GM12878 (cell line): ENCODE data around the gene FSIP1. TPM values are rescaled to one million over a fixed set of nuclear protein-coding genes. Genes with fewer than 3 reads are reported as not detected.

Source experiments
- ATF7 ChIP-seq: fragments of 450-650 bp; IDR thresholded peaks from 2 replicates; pipeline ENCODE4 v1.6.1; 2016; ENCODE audit warnings: low read depth, mild to moderate bottlenecking
- BCL11A ChIP-seq: IDR thresholded peaks from 2 replicates; pipeline ENCODE4 v1.6.1; 2011; ENCODE audit warnings: low read depth, low read length
- CBX3 ChIP-seq: fragments of 200-600 bp; sonication (generic); IDR thresholded peaks from 2 replicates; pipeline ENCODE4 v1.6.1; 2016; ENCODE audit warnings: low read depth, borderline replicate concordance
- CBX5 ChIP-seq: sonication (generic); IDR thresholded peaks from 2 replicates; pipeline ENCODE4 v1.6.1; 2016; ENCODE audit warnings: low read depth, moderate library complexity, mild to moderate bottlenecking, inconsistent platforms
- CHD1 ChIP-seq: IDR thresholded peaks from 2 replicates; pipeline ENCODE4 v1.6.1; 2012; ENCODE audit warnings: low read depth, low read length, improper control_type of control experiment
- CHD2 ChIP-seq: IDR thresholded peaks from 2 replicates; pipeline ENCODE4 v1.6.1; 2011; ENCODE audit warnings: low read depth, low read length, improper control_type of control experiment, borderline replicate concordance
- ELK1 ChIP-seq: IDR thresholded peaks from 2 replicates; pipeline ENCODE4 v1.6.1; 2012; ENCODE audit warnings: low read depth, low read length, improper control_type of control experiment
- FOXK2 ChIP-seq: fragments of 450-650 bp; IDR thresholded peaks from 2 replicates; pipeline ENCODE4 v1.6.1; 2017; ENCODE audit warnings: mild to moderate bottlenecking, moderate library complexity
- HSF1 ChIP-seq: fragments of 150-350 bp; IDR thresholded peaks from 2 replicates; pipeline ENCODE4 v1.6.1; 2014; ENCODE audit warnings: mild to moderate bottlenecking, low read depth, low read length
- JUND ChIP-seq: IDR thresholded peaks from 2 replicates; pipeline ENCODE4 v1.6.1; 2012; ENCODE audit warnings: low read depth, mild to moderate bottlenecking, low read length, improper control_type of control experiment, moderate library complexity
- NR2C2 ChIP-seq: IDR thresholded peaks from 2 replicates; pipeline ENCODE4 v1.6.1; 2011; ENCODE audit warnings: borderline replicate concordance, low read depth; ENCODE audit not compliant: control insufficient read depth, insufficient read length
- PAX8 ChIP-seq: fragments of 450-650 bp; IDR thresholded peaks from 2 replicates; pipeline ENCODE4 v1.6.1; 2017; ENCODE audit warnings: mild to moderate bottlenecking, moderate library complexity
- PBX3 ChIP-seq: IDR thresholded peaks from 2 replicates; pipeline ENCODE4 v1.6.1; 2011; ENCODE audit warnings: mild to moderate bottlenecking, low read depth, low read length, moderate library complexity; ENCODE audit not compliant: insufficient replicate concordance
- POU2F2 ChIP-seq: IDR thresholded peaks from 3 replicates; pipeline ENCODE4 v1.6.1; 2011; ENCODE audit warnings: low read depth, mild to moderate bottlenecking, low read length, borderline replicate concordance
- RB1 ChIP-seq: fragments of 450-650 bp; formaldehyde crosslinking; IDR thresholded peaks from 2 replicates; pipeline ENCODE4 v1.6.1; 2017; ENCODE audit warnings: mild to moderate bottlenecking, borderline replicate concordance
- SMAD5 ChIP-seq: IDR thresholded peaks from 2 replicates; pipeline ENCODE4 v1.6.1; 2016; ENCODE audit warnings: antibody characterized with exemption, low read depth
- SREBF2 ChIP-seq: IDR thresholded peaks from 2 replicates; pipeline ENCODE4 v1.6.1; 2012; ENCODE audit warnings: mild to moderate bottlenecking, low read length
- STAT1 ChIP-seq: fragments of 450-650 bp; conservative IDR thresholded peaks from 2 replicates; pipeline ENCODE4 v1.6.1; 2014; ENCODE audit warnings: antibody characterized with exemption, mild to moderate bottlenecking
- TAF1 ChIP-seq: IDR thresholded peaks from 2 replicates; pipeline ENCODE4 v1.6.1; 2011; ENCODE audit warnings: mild to moderate bottlenecking, low read depth, low read length, borderline replicate concordance
- WRNIP1 ChIP-seq: IDR thresholded peaks from 2 replicates; pipeline ENCODE4 v1.6.1; 2011; ENCODE audit warnings: low read depth, low read length, improper control_type of control experiment, borderline replicate concordance
- ZNF217 ChIP-seq: fragments of 450-650 bp; IDR thresholded peaks from 2 replicates; pipeline ENCODE4 v1.6.1; 2017; ENCODE audit warnings: antibody characterized with exemption, mild to moderate bottlenecking
- ZNF24 ChIP-seq: fragments of 450-650 bp; IDR thresholded peaks from 2 replicates; pipeline ENCODE4 v1.6.1; 2017; ENCODE audit warnings: antibody characterized with exemption, mild to moderate bottlenecking
- ZNF384 ChIP-seq: IDR thresholded peaks from 2 replicates; pipeline ENCODE4 v1.6.1; 2012; ENCODE audit warnings: low read depth, mild to moderate bottlenecking, low read length, improper control_type of control experiment, borderline replicate concordance
- polyA plus RNA-seq, 11 experiments: library from polyadenylated mRNA; depleted of rRNA in 4 of 11; unstranded in 6 of 11; stranded (reverse) in 5 of 11; fragments of >200 nt; fragmentation: Nextera tagmentation in 4 of 11; fragmentation: Illumina TruSeq in 1 of 11; extraction: Ambion mirVana in 4 of 11; extraction: Trizol in 1 of 11; gene quantifications; 1 replicate in 1 of 11; 2 replicates in 10 of 11; pipeline versions ENCODE4 v1.2.1 to v1.2.3, GENCODE V29; 2011 to 2016; ENCODE audit warnings: inconsistent platforms in 2 of 11, missing spikeins in 2 of 11, low read depth in 1 of 11
- total RNA-seq, 4 experiments: library from RNA; depleted of rRNA in 3 of 4; stranded (reverse); fragments of >200 nt in 3 of 4; fragmentation: Illumina TruSeq in 1 of 4; extraction: Trizol in 1 of 4; gene quantifications; 2 replicates each; pipeline versions ENCODE4 v1.2.1 to v1.2.3, GENCODE V29; 2013 to 2021
- TF ChIP-seq, protein P1 (sequence below): fragments of 150-350 bp; IDR thresholded peaks from 2 replicates; pipeline ENCODE4 v1.6.1; 2016; ENCODE audit warnings: low read depth, low read length
- TF ChIP-seq, protein P2 (sequence below): IDR thresholded peaks from 2 replicates; pipeline ENCODE4 v1.6.1; 2011; ENCODE audit warnings: borderline replicate concordance, low read depth, mild to moderate bottlenecking, moderate library complexity, low read length; ENCODE audit not compliant: insufficient read depth, poor library complexity, severe bottlenecking

The FSIP1 gene
- total and polyA plus RNA-seq, 10 of the 15 experiments (the other 5 are each of a cell fraction or from before 2014, with no cell fraction given), result 0.15 to 0.67 (median 0.35) TPM

- TF ChIP-seq, protein P1, sequence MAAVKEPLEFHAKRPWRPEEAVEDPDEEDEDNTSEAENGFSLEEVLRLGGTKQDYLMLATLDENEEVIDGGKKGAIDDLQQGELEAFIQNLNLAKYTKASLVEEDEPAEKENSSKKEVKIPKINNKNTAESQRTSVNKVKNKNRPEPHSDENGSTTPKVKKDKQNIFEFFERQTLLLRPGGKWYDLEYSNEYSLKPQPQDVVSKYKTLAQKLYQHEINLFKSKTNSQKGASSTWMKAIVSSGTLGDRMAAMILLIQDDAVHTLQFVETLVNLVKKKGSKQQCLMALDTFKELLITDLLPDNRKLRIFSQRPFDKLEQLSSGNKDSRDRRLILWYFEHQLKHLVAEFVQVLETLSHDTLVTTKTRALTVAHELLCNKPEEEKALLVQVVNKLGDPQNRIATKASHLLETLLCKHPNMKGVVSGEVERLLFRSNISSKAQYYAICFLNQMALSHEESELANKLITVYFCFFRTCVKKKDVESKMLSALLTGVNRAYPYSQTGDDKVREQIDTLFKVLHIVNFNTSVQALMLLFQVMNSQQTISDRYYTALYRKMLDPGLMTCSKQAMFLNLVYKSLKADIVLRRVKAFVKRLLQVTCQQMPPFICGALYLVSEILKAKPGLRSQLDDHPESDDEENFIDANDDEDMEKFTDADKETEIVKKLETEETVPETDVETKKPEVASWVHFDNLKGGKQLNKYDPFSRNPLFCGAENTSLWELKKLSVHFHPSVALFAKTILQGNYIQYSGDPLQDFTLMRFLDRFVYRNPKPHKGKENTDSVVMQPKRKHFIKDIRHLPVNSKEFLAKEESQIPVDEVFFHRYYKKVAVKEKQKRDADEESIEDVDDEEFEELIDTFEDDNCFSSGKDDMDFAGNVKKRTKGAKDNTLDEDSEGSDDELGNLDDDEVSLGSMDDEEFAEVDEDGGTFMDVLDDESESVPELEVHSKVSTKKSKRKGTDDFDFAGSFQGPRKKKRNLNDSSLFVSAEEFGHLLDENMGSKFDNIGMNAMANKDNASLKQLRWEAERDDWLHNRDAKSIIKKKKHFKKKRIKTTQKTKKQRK, result no peak
- TF ChIP-seq CBX3, result no peak
- TF ChIP-seq CHD1, result no peak
- TF ChIP-seq ZNF217, result no peak
- no peak for TF ChIP-seq CHD2
- TF ChIP-seq ATF7, result no peak
- TF ChIP-seq BCL11A, result no peak
- TF ChIP-seq STAT1, result no peak
- no peak for TF ChIP-seq POU2F2
- no peak for TF ChIP-seq RB1
- TF ChIP-seq FOXK2, result no peak
- no peak for TF ChIP-seq TAF1
- TF ChIP-seq ZNF384, result peak; percentile 32; the same call in 1 of the 2 replicates
- TF ChIP-seq PBX3, result no peak
- TF ChIP-seq CBX5, result no peak
- TF ChIP-seq JUND, result peak; percentile 22; the same call in 1 of the 2 replicates
- no peak for TF ChIP-seq SMAD5
- no peak for TF ChIP-seq NR2C2
- no peak for TF ChIP-seq ZNF24
- TF ChIP-seq WRNIP1, result no peak
- TF ChIP-seq HSF1, result no peak
- TF ChIP-seq SREBF2, result no peak
- TF ChIP-seq, protein P2, sequence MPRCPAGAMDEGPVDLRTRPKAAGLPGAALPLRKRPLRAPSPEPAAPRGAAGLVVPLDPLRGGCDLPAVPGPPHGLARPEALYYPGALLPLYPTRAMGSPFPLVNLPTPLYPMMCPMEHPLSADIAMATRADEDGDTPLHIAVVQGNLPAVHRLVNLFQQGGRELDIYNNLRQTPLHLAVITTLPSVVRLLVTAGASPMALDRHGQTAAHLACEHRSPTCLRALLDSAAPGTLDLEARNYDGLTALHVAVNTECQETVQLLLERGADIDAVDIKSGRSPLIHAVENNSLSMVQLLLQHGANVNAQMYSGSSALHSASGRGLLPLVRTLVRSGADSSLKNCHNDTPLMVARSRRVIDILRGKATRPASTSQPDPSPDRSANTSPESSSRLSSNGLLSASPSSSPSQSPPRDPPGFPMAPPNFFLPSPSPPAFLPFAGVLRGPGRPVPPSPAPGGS, result no peak
- TF ChIP-seq ELK1, result no peak
- no peak for TF ChIP-seq PAX8
Observed at GRCh38 chr15:39788108-39788507, 5.5 kb upstream of the FSIP1 start (continued).
